Activated CD4-positive, CD25-positive, alpha-beta regulatory T cell treated with anti-CD3 and anti-CD28 coated beads, Interleukin-2, amount 50 U/mL, for 16 hours (primary cell): ENCODE results near the gene INPP5J.
"Not testable (repeated sequence)": the region's sequence is repeated elsewhere in the genome, so short reads cannot be mapped to it uniquely, and the experiment has no call there.

Source experiments
- DNase-seq: peaks from one replicate; pipeline ENCODE4 v3.0.0-alpha.2; 2020; ENCODE audit warnings: low read depth, low spot score

Gene INPP5J

DNA sequence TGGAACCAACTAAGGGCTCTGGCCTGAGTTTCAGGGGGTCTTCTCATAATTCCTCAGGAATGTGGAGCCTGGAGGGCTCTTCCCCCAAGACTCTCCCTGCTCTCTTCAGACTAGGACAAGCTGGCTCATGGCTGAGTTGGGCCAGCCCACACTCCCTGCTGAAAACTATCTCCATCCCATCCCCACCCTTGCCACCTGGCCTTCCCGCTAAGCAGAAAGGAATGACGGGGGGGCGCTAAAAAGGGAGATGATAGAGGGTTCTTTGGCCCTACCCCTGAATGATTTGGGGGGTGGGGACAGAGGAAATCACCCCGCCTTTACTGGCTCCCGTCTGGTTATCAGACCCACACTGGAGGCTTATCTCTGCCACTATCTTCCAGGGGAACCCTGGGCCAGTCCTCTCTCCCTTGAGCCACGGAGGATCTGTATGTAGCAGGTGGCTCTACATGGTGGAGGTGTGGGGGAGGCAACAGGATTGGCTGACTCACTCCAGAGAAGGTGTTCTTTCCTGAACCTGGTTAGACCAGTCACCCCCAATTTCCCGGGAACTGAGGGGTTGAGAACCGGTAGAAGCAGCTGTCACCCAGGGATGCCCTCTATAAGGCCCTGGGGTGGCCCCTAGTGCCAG lies 35.9 kb upstream of the INPP5J start:
- DNase-seq, result no peak

GRCh38 chr22:31087744-31088215 lies 35.0 kb upstream of the INPP5J start:
- DNase-seq, result no peak

GRCh38 chr22:31088233-31088986 lies 34.4 kb upstream of the INPP5J start:
- no peak for DNase-seq

DNA sequence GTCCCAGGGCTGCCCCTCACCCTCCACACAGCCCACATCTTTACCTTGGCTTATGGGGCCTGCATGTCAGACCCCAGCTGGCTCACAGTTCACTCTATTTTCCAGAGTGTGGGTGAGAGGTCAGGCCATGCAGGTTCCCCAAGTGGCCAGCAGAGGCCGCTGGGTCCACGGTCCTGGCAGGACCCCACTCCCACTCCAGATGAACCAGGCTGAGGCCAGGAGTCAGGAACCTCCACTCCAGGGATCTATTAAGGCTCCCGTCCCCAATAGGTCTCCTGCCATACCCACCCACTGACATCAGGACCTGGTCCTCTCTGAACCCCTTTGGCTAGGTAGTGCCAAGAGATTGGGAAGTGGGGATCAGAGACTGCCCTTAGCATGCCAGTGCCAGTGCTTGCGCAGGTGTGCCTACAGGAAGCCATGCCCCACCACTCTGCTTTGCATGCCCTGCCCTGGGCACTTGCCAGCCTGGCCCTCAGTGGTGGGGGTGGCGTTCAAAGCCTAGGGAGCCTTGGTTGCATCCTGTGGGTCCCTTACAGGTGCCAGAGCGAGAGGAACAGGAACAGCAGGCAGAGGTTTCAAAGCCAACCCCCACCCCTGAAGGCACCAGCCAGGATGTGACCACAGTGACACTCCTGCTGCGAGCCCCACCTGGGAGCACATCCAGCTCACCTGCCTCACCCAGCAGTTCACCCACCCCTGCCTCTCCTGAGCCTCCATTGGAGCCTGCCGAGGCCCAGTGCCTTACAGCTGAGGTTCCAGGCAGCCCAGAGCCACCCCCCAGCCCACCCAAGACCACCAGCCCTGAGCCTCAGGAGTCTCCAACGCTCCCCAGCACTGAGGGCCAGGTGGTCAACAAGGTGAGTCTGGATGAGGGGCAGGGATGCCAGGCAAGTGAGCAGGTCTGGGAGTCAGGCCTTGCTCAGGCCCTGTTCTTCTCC lies 33.3 kb upstream of the INPP5J start:
- DNase-seq, result no peak

GRCh38 chr22:31090217-31091085 lies 32.3 kb upstream of the INPP5J start:
- no peak for DNase-seq

GRCh38 chr22:31091106-31091975 lies 31.4 kb upstream of the INPP5J start:
- DNase-seq, result no peak

DNA sequence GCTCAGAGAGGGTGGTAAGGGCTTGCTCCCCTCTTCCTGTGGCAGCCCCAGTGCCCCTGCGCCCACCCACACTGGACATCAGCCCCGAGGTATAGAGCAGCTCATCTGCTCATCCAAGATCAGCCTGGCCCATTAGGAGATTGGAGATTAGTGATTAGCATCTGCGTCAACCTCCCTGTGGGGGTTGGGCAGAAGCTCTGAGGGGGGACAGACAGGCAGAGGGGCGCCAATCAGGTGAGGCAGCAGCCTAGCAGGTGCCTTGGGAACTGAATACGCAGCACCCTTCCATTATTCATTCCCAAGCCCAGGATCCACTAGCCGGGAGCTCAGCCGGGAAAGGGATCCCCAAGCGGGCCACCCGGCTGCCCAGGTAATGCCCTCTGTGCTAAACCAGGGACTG lies 30.6 kb upstream of the INPP5J start:
- DNase-seq, result no peak

GRCh38 chr22:31093086-31093850 lies 29.5 kb upstream of the INPP5J start:
- no peak for DNase-seq

- no peak for DNase-seq
Measured at GRCh38 chr22:31094021-31094551, 28.7 kb upstream of the INPP5J start.

DNA sequence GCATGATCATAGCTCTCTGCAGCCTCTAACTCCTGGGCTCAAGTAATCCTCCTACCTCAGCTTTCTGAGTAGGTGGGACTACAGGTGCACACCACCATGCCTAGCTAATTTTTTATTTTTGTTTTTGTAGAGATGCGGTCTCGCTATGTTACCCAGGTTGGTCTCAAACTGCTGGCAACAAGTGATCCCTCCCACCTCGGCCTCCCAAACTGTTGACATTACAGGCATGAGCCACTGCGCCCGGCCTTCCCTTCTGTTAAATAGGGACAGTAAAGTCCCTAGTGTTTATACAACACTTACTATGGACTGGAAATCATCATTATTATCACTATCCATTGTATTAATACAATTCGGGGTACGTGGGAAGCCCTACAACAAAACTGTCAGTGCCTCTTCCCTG lies 28.0 kb upstream of the INPP5J start:
- DNase-seq, result no peak

DNA sequence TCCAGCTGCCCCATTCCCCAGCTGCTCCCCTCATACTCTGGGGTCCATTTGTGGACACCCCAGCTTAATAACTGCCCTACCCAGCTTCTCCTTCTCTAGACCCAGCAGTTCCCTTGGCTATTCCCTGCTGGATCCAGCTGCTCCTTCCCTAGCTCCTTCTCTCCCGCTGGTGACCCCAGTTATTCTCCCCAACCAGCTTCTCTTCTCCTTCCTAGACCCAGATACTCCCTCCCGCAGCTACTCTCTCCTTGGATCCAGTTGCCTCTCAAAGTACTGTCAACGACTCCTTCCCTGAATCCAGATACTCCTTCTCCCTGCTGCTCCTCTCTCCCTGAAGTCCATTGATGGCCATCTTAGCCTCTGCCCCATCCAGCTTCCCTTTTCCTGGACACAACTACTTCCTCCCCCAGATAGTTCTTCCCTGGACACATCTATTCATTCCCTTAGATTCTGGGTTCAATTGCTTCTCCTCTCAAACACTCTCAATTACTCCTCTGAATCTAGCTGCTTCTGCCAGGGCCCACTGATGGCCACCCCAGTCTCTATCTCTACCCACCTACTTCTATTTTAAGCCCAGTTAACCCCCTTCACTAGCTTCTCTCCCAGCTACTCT lies 27.0 kb upstream of the INPP5J start:
- DNase-seq, result no peak

- DNase-seq, result no peak
Measured at GRCh38 chr22:31096657-31097279, 26.0 kb upstream of the INPP5J start.

- DNase-seq, result not testable (repeated sequence)
Measured at GRCh38 chr22:31097539-31097938, 25.2 kb upstream of the INPP5J start.

DNA sequence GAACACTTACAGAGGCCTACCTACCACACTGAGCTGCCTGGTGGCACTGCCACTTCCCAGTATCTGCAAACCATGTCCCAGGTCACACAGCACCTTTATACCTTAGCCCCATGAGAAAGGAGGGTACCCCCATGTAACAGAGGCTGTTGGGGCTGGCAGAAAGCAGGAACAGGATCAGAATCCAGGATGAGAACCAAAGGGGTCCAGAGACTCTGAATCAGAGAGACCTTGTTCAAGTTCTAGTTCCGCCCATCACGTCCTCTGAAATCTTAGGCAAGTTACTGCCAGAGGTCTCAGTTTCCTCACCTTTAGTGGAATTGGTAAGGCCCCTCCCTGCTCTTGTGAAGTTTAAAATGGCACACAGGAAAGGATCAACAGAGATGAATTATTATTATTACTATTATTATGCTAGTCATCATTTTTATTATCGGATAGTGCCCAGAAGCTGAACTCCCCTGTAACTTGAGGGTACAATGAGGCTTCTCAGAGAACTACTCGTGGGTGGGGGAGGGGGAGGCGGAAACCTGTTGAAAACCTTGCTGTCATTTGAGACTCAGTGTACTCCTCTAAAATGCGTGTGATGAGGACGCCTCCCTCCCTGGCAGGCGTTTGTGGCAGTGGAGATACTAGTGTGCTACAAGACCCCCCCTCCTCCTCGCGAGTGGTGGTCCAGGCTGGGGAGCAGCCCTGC lies 24.7 kb upstream of the INPP5J start:
- DNase-seq, result no peak

DNA sequence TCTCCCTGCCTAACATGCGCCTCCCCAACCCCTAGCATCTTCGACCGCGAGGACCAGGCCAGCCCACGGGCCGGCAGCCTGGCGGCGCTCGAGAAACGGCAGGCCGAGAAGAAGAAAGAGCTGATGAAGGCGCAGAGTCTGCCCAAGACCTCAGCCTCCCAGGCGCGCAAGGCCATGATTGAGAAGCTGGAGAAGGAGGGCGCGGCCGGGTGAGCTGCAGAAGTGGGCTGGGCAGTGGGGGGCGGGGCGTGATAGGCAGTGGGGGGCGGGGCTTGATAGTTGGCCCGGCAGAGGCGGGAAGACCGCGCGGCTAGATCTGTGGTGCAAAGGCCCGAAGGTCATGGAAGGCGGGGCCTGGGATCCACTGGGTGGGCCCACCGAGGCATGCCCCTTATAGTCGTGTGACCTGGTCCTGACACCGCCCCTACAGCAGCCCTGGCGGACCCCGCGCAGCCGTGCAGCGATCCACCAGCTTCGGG lies 24.1 kb upstream of the INPP5J start:
- no peak for DNase-seq

DNA sequence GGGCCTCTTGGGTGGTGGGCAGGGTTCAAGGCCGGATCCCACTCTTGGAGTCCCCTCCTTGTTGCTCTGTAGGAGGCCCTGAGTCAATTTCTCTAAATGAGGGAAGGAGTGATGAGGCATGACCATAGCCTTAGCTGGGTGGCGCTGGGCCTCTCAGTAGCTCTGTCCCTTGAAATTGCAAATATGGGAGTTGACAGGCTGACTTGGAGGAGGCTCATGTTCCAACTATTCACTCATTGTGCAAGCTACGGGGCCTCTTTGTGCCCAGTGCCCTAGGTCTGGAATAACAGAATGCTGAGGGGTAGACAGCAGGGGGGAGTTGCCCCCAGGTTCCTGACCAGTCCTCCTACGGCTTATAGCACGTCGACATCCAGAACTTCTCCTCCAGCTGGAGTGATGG lies 23.4 kb upstream of the INPP5J start:
- DNase-seq, result no peak
